Cerebellar nuclear complex (tissue), 1 donor: Measurements from ENCODE around the gene TMEM184B.

Experiments
- DNase-seq, 2 experiments: peaks; one replicate each; lab custom pipeline; 2025; lab: John Stamatoyannopoulos, UW

Gene TMEM184B

DNA sequence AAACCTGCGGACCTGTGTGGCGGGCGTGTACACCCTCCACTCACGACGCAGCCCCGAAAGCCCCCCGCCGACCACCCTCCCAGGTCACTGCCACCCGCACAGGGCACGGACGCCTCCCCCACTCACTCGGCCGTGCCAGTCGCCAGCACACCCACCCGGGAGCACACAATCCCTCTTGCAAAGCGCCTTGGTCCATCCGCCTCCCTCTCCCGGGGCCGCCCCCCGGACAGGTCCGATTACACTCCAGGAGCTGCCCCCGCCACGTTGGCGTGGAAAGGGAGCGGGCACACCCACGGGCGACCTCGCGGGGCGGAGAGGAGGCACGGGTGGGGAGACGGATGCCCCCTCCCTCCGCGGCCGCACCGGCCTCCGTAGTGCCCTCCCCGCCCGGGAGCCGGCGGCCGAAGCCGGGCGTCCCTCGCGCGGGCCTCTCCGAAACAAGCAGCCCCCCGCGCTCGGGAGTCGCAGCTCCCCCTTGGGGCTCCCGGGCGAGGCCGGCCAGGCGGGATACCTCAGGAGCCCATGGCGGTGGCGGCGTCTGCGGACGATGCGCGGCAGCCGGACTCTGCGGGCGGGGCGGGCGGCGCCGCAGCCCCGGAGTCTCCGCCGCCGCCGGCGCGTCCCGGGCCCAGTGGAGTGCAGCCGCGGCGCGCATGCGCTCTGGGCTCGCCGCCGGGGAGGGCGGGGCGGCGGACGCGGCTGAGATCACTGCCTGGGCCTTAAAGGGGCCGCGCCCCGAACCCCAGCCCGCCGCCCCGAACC lies at the start of gene TMEM184B:
TMEM184B (minus strand) TSS at position 638 of the 762 bp plus-strand sequence. CDS start 25,049 bp downstream, outside the sequence.
- no peak for DNase-seq

DNA sequence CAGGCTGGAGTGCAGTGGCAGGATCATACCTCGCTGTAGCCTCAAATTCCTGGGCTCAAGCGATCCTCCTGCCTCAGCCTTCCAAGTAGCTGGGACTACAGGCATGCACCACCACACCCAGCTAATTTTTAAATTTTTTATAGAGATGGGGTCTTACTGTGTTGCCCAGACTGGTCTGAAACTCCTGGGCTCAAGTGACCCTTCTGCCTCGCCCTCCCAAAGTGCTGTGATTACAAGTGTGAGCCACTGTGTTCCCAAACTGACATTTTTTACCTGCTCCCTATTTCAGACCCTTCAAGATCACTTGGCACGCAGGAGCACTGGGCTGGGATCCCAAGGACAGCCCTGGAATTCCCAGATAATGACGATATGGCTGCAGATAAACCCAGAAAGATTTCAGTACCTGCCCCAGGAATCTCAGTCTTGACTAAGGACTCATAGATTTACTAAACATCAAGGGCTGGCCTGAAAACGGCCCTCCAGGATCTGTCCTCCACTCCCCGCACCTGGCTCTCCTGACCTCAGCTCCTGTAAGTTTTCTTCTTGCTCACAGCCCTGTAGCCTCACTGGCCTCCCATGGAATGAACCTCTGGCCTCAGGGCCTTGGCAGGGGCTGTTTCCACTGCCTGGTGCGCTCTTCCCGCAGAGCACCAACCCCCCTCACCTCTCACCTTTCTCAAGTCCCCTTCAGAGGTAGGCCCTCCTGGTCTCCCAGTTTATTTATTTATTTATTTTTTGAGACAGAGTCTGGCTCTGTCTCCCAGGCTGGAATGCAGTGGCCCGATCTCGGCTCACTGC lies 48.0 kb upstream of the TMEM184B start:
- no peak for DNase-seq

DNA sequence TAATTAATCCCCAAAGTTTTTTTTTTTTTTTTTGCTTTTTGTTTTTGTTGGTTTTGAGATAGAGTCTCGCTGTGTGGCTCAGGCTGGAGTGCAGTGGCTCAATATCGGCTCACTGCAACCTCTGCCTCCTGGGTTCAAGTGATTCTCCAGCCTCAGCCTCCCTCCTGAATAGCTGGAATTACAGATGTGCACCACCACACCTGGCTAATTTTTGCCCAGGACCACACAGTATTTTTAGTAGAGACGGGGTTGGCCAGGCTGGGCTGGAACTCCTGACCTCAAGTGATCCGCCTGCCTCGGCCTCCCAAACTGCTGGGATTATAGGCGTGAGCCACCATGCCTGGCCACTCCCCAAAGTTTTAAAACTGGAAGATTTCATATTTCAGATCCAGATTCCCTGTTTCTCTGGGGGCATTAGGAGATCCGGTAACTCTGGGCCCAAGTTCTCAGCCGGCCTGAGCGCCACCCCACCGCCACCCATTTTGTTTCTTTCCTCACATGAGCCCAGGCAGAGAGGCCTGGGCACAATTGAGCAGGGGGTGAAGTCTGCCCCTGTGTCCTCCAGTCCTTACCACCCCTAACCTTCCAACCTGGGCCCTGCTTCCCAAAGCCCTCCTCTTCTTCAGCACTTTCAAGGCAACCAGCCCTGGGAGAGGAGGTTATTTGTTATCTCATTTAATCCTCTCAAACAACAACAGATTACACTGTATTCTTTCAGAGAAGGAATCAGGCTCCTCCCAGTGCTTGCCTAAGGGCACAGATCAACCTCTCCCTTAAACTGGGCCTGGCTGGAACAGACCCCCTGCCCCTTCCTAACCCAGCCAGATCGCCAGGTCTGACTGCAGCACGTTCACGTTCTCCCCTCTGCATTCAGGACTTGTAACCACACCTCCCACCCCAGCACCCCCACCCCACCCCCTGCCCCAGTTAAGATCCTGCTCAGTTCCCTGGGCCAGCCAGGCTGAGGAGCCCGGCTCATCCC lies 46.3 kb upstream of the TMEM184B start:
- no peak for DNase-seq

DNA sequence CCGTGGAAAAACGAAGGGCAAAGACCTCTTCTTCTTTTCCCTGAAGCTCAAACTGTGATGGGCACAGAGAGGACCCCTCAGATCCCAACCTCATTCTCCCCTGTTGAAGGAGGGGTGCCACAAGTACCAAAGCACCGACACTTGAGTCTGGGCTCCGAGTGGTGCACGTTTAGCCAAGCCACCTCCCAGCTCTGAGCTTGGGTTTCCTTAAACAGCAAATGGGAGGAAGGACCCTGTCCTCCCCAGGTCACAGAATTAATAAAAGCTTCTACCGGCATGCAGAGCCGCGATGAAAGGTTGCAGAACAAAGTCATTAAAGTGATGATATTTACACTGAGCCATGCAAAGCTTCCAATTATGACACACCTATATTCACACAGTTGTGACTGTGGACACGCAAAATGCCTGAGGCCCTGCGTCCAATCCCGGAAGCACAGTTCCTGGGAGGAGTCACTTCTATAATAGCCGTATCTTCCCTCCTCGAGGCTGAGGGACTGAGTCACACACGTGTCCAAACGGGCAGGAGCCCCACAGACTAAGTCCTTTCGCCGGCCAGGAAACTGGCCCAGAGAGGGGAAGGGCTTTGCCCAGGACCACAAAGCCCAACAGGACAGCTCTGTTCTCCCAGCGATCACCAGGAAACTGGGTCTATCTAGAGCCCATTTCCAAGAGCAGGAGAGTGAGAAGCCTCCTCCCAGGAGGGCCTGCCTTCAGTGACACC lies 45.3 kb upstream of the TMEM184B start:
- no peak for DNase-seq

DNA sequence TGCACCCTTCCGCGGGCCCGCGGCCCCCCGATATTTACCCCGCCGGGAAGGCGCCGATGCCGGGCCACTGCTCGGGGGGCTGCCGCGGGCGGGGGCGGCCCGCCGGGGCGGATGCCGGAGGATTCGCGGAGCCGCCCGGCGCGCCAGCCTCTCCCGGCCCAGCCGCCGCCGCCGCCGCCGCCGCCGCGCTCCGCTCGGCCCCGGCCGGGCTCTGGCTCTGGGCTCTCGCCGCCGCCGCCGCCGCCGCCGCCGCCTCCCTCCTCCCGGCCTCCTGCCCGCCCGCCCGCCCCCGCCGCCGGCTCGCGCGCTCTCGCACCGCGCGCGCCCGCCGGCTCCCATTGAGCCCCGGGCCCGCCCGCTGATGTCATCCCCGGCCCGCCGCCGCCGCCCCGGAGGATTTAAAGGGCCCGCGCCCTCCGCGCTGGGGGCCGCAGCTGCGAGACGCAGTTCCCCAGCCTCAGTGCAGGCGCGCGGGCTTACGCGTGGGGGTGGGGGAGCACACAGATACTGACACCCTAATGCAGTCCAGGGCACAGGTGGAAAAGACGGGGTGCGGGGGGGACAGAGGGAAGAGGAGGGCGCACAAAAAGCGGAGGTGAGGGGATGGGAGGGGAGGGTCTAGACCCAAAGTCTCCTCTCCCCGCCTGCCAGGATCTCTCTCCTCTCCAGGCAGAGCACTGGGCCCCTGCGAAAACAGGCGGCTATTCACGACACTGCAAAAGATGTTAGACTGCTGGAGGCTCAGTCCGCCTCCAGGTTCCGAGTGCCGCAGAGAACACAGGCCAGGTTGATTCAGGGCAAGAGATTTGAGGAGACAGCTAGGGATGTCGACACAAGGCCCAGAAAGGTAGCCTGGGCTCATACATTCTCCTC lies 44.5 kb upstream of the TMEM184B start, which contains the start of gene CSNK1E:
CSNK1E (minus strand) TSS at position 312 of the 873 bp plus-strand sequence. CDS start 3,276 bp downstream, outside the sequence.
- peak in 1 of 2 experiments; percentile 33 for DNase-seq

DNA sequence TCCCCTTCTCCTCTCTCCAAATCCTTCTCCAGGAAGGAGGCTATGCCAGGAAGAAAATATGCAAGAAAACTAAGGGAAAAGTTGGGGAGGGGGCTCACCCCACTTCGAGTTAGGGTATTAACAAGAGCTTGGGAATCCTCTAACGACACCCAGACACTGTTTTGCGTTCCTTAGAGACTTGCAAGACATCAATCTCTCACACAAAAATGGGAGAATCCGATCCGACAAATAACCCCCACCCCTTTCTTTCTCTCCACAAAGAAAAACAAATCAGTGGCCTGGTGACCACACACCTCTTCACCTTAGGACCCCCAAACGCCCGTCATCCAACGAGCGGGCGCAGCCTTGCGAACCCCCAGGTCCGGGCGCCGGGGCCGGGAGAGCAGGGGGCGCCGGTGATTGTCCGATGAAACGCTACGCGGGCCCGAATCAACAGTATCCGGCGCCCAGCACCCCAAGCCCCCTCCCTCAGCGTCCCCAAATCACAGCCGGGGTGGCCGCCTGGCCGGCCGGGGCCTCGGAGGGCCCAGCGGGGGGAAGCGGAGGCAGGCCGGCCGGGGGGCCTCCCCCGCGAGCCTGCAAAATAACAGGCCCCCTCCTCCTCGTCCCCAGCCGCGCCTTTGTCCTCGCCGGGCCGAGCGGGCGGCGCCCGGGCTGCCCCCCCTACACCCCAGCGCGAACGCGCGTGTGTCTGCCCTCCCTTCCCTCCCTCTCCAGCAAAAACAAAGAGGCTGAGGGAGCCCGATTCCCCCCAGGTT lies 43.7 kb upstream of the TMEM184B start:
- DNase-seq: no peak

DNA sequence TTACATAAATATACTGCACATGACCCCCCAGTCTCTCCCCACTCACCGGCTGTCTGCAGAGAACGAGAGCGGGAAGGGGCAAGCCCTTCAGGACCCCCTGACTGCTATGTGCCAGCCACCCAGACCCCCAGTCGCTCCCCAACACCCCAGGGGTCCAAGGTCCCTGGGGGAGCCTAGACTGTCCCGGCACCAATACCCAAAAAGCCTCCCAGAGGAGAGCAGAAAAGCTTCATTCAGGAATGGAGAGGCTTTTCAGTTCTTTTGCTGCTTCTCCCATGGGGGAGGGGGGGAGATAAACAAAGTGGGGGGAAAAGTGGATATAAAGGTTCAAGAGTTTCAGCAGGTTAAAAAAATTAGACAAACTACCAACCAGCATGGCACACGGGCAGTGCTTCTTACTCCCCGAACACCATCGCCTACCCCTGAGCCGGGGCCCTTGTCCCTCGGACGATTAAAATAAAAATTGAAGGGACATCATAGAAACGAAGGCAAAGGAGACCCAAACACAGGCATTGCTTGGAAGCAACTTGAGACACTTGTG lies 43.1 kb upstream of the TMEM184B start:
- no peak for DNase-seq

DNA sequence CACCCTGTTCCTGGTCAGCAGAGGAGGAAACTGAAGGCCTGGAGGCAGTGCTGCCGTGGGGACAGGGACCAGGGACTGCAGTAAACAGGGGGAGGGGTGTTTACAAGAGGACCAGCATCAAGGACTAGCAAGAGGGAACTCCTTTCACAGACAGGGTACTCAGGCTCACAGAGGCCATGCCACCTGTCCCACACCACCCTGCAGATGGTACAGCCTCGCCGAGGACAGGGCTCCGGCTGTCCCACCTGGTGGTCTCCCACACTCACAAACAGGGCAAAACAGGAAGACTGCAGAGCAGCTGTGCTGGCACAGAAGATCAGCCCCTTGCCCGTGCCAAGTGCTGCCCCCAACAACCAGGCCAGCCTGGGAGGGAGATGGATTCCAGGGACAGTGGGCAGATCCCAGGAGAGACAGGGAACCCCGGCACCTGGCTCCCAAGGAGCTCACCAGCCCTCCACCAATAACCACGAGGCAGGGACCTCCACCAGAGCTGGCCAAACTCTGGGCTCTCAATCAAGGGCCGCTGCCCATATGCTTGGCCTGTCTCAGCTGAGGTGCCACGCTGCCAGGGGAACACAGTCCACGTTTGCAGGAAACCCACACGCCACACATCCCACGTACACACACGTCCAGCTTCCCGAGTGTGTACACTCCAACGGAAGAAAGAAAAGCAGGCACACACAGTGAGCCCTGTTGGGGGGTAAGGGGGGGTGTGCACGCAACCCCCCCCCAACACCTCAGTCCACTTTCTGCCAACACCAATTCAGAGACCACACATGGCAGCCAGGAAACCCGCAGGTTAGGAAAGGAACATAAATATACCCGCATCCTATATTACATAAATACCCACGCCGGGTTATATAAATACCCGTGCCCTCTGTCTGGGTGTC lies 42.4 kb upstream of the TMEM184B start:
- DNase-seq: peak in 1 of 2 experiments; percentile 26

DNA sequence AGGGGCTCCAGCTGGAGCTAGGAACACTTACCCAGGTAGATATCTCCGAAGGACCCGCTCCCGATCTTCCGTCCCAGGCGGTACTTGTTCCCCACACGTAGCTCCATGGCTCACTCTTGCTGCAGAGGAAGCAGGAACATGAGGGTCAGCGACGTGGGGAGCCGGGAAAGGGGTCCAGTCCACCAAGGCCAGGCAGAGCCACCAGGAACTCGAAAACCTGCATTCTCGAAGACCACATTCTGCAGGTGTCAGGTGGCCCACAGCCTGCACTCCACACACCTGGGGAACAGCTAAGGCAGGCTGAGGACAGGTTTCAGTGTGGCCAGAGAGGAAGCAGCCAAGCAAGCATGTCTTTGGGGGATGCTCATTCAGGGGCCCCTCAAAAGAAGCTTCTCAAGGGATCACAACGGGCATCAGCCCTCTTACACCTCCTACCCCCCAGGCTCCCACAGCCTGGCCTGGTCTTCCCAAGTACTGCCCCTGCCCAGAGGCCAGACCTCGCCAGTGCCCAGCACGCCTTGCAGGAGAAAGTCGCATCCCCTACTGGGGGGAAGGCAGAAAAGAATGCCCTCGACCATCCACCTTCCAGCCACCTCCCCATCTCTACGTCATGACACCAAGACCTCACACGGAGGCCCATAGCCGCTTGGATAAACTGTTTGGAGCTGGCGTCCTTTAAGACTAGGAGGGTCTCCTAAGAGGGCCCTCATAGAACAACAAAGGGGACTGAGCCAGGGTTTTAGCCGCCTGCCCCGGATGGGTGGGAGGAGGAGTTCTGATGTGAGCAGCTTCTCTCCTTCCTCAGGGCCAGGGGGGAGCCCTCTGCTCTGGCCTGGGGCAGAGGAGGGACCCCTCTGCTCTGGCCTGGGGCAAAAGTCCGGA lies 41.5 kb upstream of the TMEM184B start:
- no peak for DNase-seq

DNA sequence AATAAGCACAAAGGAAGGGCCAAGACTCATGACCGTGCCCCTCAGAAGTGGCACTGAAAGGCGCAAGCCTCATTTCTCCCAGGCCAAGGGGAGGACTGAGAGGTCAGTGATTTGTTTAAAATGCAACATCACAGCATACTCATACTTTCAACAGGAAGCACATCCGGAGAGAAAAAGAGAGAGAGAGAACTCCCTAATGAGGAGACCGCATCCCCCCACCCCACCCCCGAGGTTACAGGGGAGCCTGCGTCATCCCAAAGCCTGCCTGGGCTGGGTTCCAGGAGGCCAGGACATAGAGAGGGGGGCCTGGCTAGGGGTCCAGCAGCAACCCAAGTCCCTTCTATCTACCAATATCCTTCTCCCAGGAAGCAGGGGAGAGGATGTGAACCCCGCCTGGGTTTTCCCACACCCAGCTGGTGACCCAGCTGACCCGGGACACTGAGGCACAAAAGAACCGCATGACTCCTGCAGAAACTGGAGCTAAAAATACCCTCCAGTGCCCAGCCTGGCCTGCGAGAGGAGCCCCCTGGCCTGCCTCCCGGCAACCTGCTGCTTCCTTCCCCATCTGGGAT lies 40.7 kb upstream of the TMEM184B start:
- no peak for DNase-seq

DNA sequence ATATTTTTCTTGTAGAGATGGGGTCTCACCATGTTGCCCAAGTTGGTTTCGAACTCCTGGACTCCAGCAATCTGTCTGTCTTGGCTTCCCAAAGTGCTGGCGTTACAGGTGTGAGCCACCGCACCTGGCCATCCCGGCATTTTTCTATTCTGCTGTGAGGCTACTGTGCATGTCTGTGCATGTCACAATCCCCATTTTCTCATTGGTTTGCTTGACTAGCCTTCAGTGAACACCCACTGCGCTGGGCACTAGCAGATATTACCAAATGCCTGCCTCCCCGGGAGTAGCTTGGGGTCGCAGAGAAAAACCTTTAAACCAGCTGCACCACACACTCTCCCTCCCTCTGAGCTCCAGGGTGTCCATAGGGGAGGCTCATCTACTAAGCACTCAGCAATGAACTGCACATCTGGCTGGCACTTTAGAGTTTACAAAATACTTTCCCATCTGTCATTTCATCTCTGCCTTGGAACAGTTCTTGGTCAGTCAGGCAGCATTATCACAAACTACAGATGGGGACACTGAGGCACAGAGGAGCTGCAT lies 39.5 kb upstream of the TMEM184B start:
- DNase-seq: no peak

DNA sequence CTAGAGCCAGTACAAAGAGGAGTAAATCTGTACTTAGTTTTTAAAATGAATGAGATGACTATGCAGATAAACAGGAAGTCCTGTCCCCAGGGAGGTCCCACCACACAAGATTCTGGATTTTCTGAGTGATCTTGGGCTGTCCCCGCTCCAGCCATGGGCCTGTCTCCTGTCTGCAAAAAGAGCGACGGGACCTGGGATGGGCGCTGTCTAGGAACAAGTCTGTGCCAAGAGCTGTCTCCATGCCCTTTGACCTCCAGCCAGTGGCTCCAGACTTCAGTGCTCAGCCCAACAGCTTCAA lies 38.5 kb upstream of the TMEM184B start:
- DNase-seq: no peak

DNA sequence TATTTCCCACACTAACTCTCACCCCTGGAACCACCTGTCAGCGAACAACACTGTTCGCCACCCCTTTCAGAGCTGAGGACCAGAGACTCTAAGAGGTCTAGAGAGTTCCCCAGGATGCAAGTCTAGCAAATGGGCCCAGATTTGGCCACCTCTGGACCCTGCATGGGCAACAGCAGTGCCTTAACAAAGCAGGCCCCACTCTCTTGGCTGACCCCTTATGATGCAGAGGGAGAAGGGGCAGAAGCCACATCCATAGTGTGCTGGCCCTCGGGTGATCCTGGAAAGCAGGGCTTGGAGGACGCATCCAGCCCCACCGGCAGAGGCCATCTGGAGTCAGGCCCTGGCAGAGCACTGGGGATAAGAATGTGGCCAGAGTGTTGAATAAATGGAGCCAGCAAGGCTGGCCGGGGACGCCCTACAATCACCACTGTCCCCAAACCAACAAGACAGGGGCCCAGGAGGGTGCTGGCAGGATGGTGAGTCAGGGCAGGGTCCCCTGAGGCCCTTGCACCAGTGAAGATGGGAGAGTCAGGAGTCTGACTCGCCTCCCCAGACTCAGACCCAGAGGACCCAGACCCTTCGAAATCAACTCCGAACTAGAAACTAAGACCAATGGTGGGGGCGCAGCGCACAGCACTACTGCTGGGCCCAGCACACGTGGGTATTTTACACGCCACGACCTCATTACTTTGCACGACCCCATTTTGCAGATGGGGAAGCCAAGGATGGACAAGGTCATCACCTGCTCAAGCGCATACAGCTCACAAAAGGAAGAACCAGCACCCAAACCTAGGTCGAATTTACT lies 37.9 kb upstream of the TMEM184B start:
- DNase-seq: no peak

DNA sequence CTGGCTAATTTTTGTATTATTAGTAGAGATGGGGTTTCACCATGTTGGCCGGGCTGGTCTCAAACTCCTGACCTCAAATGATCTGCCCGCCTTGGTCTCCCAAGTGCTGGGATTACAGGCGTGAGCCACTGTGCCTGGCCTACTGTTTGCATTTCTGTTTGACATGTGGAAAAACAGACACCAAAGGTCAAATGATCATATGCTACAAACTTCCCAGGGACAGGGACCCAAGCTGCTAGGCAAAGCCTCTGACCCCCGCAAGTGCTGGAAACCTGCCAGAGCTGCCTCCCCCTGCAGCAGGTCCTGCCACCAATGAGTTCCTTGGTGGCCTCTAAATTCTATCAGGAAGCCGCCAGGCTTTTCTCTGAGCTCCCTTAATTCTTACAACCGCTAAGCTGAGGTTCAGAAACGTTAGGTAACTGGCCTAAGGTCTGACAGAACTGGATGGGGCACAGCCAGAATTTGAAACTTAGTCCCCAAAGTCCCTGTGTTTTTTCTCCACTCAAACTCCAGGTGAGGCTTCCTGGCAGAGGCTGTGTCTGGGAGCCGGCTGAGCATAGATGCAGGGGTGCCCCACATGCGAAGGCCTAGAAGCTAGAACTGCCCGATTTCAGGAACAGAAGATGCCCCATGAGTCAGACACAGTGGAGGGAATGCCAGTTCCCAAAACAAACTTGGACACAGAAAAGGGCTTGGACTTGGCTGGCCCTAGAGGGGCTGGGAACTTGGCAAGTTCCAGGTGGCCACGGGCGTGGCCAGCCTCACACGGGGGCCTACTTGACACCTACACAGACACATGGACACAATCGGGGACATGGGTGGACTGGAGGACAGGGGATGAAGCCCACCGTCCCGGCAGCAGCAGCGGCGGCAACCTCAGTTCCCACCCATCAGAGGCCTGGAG lies 37.1 kb upstream of the TMEM184B start:
- no peak for DNase-seq
